Activated T-helper 17 cell treated with anti-CD3 and anti-CD28 coated beads, Interleukin-2, amount 50 U/mL, for 72 hours (primary cell): ENCODE measurements around the gene ACAP3. TPM values are rescaled to one million over a fixed set of nuclear protein-coding genes. Genes with fewer than 3 reads are reported as not detected.
A peak's percentile ranks its signal among the peaks of the same experiment; 100 is the strongest.

Experiments used
- ATAC-seq: fragments of 150-1000 bp; cut with Tn5 transposase; replicated peaks from 2 replicates; pipeline ENCODE4 v1.10.0; 2021; ENCODE audit warnings: mild to moderate bottlenecking, moderate library complexity
- H3K27ac Mint-ChIP-seq: one replicate; pipeline ENCODE4 v1.8.0; 2022; ENCODE audit warnings: mixed read lengths
- H3K27me3 Mint-ChIP-seq: one replicate; pipeline ENCODE4 v1.8.0; 2022; ENCODE audit warnings: mixed read lengths
- H3K36me3 Mint-ChIP-seq: one replicate; pipeline ENCODE4 v1.8.0; 2022; ENCODE audit warnings: low read depth, mild to moderate bottlenecking, mixed read lengths
- H3K4me1 Mint-ChIP-seq: one replicate; pipeline ENCODE4 v1.8.0; 2022; ENCODE audit warnings: mixed read lengths
- H3K4me3 Mint-ChIP-seq: one replicate; pipeline ENCODE4 v1.8.0; 2022; ENCODE audit warnings: mild to moderate bottlenecking, mixed read lengths
- H3K9me3 Mint-ChIP-seq: one replicate; pipeline ENCODE4 v1.8.0; 2022; ENCODE audit warnings: mixed read lengths
- total RNA-seq, 2 donors: library from RNA; stranded (reverse); gene quantifications; one replicate each; pipeline ENCODE4 v1.2.3, GENCODE V29; 2022

The ACAP3 gene
- total RNA-seq, 2 donors from 2014 or later: 41.4 to 43.3 TPM

DNA sequence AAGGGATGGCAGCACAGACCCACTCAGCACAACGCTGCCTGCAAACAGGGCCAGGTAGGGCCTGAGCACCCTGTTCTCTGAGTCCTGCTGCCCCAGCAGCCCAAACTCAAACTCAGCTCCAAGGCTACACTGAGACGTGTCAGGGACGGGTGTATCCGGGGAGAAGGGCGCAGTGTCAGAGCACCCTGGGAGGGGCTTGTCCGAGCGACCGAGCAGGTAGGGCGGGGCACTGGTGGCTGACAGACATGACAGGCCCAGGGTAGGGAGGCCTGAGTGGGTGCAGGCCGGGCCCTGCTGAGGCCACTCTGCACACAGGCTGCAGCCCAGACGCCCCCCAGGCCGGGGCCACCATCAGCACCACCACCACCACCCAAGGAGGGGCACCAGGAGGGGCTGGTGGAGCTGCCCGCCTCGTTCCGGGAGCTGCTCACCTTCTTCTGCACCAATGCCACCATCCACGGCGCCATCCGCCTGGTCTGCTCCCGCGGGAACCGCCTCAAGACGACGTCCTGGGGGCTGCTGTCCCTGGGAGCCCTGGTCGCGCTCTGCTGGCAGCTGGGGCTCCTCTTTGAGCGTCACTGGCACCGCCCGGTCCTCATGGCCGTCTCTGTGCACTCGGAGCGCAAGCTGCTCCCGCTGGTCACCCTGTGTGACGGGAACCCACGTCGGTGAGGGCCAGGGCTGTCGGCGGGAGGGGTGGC lies 22.0 kb downstream of the ACAP3 start:
- no peaks in the 10 kb centered on the region for H3K27me3 Mint-ChIP-seq
- no peak for ATAC-seq
- H3K27ac Mint-ChIP-seq: no peak overlapping the region
- H3K36me3 Mint-ChIP-seq: no peaks in the 10 kb centered on the region
- peaks cover 5% of the 10 kb centered on the region for H3K4me1 Mint-ChIP-seq
- H3K9me3 Mint-ChIP-seq: no peaks in the 10 kb centered on the region
- no peak overlapping the region for H3K4me3 Mint-ChIP-seq

DNA sequence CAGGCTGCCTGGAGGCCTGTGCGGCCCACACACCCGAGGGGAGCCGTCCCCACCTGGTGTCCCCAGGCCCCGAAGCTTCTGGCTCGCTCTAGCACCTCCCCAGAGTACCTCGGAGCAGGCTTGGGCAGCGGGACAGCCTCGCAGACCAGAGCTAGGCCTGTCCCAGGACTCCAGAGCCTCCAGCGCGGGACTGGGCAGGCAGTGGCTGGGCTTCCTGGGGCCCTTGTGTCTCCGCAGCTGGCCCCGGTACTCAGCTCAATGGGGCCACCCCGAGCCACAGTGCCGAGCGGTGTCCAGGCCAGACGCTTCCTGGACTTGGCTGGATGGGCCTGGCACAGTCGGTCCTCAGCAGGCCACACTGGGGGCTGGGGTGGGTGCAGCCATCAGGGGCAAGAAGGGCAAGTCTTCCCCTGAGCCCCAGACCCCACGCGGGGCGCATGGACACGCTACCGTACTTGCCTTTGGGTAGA lies 22.6 kb downstream of the ACAP3 start:
- H3K9me3 Mint-ChIP-seq: no peaks in the 10 kb centered on the region
- H3K27me3 Mint-ChIP-seq: no peaks in the 10 kb centered on the region
- H3K36me3 Mint-ChIP-seq: no peaks in the 10 kb centered on the region
- no peak overlapping the region for H3K4me3 Mint-ChIP-seq
- H3K4me1 Mint-ChIP-seq: peaks cover 5% of the 10 kb centered on the region
- H3K27ac Mint-ChIP-seq: no peak overlapping the region
- no peak for ATAC-seq

GRCh38 chr1:1284221-1285101 lies 23.3 kb downstream of the ACAP3 start:
- no peak overlapping the region for H3K27ac Mint-ChIP-seq
- no peaks in the 10 kb centered on the region for H3K36me3 Mint-ChIP-seq
- H3K4me1 Mint-ChIP-seq: peaks cover 5% of the 10 kb centered on the region
- ATAC-seq: no peak
- H3K27me3 Mint-ChIP-seq: no peaks in the 10 kb centered on the region
- no peaks in the 10 kb centered on the region for H3K9me3 Mint-ChIP-seq
- H3K4me3 Mint-ChIP-seq: no peak overlapping the region

DNA sequence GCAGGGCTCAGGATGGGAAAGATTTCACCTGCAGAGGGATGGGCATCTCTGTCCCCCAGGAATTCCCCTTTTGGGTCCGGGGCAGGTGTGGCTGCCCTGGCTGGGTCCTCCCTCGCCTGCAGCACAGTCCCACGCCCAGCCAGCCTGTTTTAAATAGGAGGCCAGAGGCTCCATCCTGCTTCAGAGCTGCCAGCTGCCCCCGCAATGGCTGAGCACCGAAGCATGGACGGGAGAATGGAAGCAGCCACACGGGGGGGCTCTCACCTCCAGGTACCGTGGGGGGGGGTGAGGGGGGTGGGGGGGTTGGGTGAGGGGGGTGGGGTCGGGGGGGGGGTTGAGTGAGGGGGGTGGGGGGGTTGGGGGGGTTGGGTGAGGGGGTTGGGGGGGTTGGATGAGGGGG lies 23.9 kb downstream of the ACAP3 start:
- Mint-ChIP-seq H3K36me3 (no peaks in the 10 kb centered on the region), H3K27me3 (no peaks in the 10 kb centered on the region), H3K4me1 (peaks cover 5% of the 10 kb centered on the region), H3K9me3 (no peaks in the 10 kb centered on the region), H3K4me3 (no peak overlapping the region), H3K27ac (no peak overlapping the region)
- no peak for ATAC-seq

- peaks cover 5% of the 10 kb centered on the region for H3K4me1 Mint-ChIP-seq
- no peaks in the 10 kb centered on the region for H3K27me3 Mint-ChIP-seq
- peak; percentile 84 for ATAC-seq
- H3K9me3 Mint-ChIP-seq: no peaks in the 10 kb centered on the region
- no peak overlapping the region for H3K4me3 Mint-ChIP-seq
- peak overlapping the region; percentile 29 for H3K27ac Mint-ChIP-seq
- no peaks in the 10 kb centered on the region for H3K36me3 Mint-ChIP-seq
Measured at GRCh38 chr1:1282998-1283397, 24.7 kb downstream of the ACAP3 start.

GRCh38 chr1:1281533-1282321 lies 26.0 kb downstream of the ACAP3 start:
- Mint-ChIP-seq H3K36me3 (no peaks in the 10 kb centered on the region), H3K4me3 (no peak overlapping the region), H3K27ac (no peak overlapping the region), H3K27me3 (no peaks in the 10 kb centered on the region), H3K9me3 (no peaks in the 10 kb centered on the region), H3K4me1 (peaks cover 5% of the 10 kb centered on the region)
- ATAC-seq: peak; percentile 89

DNA sequence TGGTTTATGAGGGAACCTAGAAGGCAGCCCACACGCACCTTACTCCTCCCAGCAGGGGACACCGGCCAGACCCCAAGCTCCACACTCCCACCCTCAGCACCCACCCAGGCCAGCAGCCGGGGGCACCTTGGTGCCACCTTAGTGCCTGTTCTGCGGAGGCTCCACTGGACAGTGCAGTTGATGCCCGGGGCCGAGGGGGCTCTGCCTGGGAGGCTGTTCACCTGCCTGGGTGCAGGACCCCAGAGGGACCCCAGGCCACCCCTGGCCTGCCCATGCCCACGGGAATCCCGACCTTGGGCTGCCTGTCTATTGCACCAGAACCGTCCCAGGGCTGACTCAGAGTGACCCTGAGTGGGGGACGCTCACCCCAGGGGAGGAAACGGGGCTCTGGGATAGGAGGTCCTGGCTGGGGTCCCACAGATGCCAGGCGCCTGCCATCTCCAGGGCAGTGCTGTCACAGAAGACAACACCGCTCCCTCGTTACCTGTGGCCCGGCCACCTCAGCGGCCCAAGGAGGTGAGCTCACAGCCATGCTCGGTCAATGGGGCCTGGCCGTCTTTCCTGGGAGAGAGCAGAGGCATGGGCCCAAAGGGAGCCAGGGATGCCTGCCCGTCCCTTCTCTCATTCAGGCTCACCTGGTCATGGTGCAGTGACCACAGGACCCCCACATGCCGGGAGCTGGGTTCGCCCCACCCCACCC lies 26.8 kb downstream of the ACAP3 start:
- H3K9me3 Mint-ChIP-seq: no peaks in the 10 kb centered on the region
- H3K4me3 Mint-ChIP-seq: no peak overlapping the region
- H3K27ac Mint-ChIP-seq: no peak overlapping the region
- no peak for ATAC-seq
- H3K4me1 Mint-ChIP-seq: peaks cover 5% of the 10 kb centered on the region
- no peaks in the 10 kb centered on the region for H3K27me3 Mint-ChIP-seq
- H3K36me3 Mint-ChIP-seq: no peaks in the 10 kb centered on the region

DNA sequence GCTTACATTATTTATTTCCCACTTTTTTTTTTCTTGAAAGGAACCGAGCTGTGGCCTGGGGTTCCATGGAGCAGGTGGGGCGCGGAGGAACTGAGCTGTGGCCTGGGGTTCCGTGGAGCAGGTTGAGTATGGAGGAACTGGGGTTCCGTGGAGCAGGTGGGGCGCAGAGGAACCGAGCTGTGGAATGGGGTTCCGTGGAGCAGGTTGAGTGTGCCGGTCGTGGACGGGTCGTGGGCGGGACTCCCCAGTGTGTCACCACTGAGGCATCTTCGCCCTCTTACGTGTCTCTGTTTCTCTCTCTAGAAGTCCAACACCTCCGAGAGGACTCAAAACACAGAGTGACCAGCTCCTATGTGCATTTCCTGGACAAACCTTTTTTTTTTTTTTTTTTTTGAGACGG lies 28.7 kb downstream of the ACAP3 start:
- ATAC-seq: no peak
- Mint-ChIP-seq H3K27me3 (no peaks in the 10 kb centered on the region), H3K4me1 (peaks cover 5% of the 10 kb centered on the region), H3K27ac (no peak overlapping the region), H3K36me3 (no peaks in the 10 kb centered on the region), H3K4me3 (no peak overlapping the region), H3K9me3 (no peaks in the 10 kb centered on the region)

- H3K27ac Mint-ChIP-seq: no peak overlapping the region
Measured at GRCh38 chr1:1278620-1279019, 29.1 kb downstream of the ACAP3 start.

GRCh38 chr1:1275836-1276235 lies 31.9 kb downstream of the ACAP3 start:
- H3K27ac Mint-ChIP-seq: no peak overlapping the region
- H3K36me3 Mint-ChIP-seq: peaks cover 24% of the 10 kb centered on the region
- ATAC-seq: no peak
- no peaks in the 10 kb centered on the region for H3K9me3 Mint-ChIP-seq
- H3K4me3 Mint-ChIP-seq: peak overlapping the region; percentile 4
- H3K27me3 Mint-ChIP-seq: no peaks in the 10 kb centered on the region
- H3K4me1 Mint-ChIP-seq: peaks cover 8% of the 10 kb centered on the region

More at GRCh38 chr1:1278620-1279019, 29.1 kb downstream of the ACAP3 start:
- Mint-ChIP-seq H3K27me3 (no peaks in the 10 kb centered on the region), H3K9me3 (no peaks in the 10 kb centered on the region), H3K4me1 (peaks cover 5% of the 10 kb centered on the region), H3K36me3 (no peaks in the 10 kb centered on the region), H3K4me3 (no peak overlapping the region)
- ATAC-seq: no peak

DNA sequence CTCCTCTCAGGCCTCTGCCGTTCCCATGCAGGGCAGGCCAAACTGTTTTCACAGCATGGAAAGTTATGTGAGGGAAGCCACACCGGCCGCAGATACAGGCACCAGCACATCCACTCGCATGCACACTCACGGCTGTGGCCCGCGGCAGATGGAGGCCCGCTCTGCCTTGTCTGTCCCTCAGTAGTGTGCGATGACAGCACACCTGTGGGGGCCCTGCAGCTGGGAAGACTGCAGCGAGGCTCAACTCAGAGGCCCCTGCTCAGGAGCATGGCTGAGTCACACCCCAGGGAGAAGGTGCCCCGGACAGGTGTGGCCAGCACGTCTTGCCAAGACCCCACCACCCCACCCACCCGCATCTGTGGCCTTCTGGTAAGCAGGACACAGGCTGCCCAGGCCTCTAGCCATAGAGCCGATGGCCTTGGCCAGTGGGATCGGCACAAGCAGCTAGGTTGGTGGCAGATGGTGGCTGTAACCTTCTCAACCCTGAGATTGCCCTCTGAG lies 32.7 kb downstream of the ACAP3 start:
- no peaks in the 10 kb centered on the region for H3K27me3 Mint-ChIP-seq

DNA sequence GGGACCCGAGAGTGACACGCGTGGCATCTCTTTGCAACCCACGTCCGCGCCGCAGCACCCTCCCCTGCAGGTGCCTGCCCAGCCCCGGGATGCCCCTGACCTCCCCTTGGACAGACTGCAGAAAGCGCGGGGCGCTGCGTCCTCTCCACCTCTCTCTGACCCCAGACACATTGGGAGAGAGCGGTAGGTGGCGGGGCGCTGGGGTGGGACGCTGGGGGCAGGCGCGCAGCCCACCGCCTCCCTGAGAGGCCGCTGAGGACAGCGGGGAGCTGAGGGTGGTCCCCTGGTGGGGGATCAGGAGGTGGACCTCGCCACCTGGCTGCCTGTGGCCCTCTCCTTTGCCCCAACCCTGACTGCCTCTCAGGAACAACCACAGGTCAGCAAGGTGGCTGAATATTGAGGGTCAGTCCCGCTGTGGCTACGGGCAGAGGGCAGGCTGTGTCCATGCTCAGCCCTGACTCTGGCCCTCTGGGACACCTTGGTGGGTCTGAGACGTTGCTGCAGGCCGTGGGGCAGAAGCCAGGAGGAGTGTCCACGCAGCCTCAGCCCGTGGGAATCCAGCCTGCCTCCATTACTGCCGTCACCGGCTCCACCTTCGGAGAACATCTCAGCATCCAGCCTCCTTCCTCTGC lies 33.3 kb downstream of the ACAP3 start:
- H3K4me1 Mint-ChIP-seq: peaks cover 19% of the 10 kb centered on the region
- no peak for ATAC-seq
- peaks cover 38% of the 10 kb centered on the region for H3K36me3 Mint-ChIP-seq
- H3K27me3 Mint-ChIP-seq: no peaks in the 10 kb centered on the region
- H3K9me3 Mint-ChIP-seq: no peaks in the 10 kb centered on the region
- peak overlapping the region; percentile 74 for H3K4me3 Mint-ChIP-seq
- no peak overlapping the region for H3K27ac Mint-ChIP-seq

More for the DNA sequence above, 32.7 kb downstream of the ACAP3 start:
- ATAC-seq: no peak
- Mint-ChIP-seq H3K4me3 (peak overlapping the region; percentile 74), H3K4me1 (peaks cover 16% of the 10 kb centered on the region), H3K36me3 (peaks cover 33% of the 10 kb centered on the region), H3K27ac (no peak overlapping the region), H3K9me3 (no peaks in the 10 kb centered on the region)

GRCh38 chr1:1273512-1274298 lies 34.0 kb downstream of the ACAP3 start, which contains the start of gene UBE2J2:
UBE2J2 (minus strand) TSS chr1:1273854; CDS start chr1:1267992, 5,862 bp downstream.
- H3K27ac Mint-ChIP-seq: peak within 1 kb of the TSS; percentile 85
- no peaks in the 10 kb centered on the region for H3K27me3 Mint-ChIP-seq
- peak within 1 kb of the TSS; percentile 83 for H3K4me3 Mint-ChIP-seq
- peak; percentile 98 for ATAC-seq
- H3K36me3 Mint-ChIP-seq: peaks cover 38% of the 10 kb centered on the region
- peaks cover 19% of the 10 kb centered on the region for H3K4me1 Mint-ChIP-seq
- no peaks in the 10 kb centered on the region for H3K9me3 Mint-ChIP-seq
